Measurements from ENCODE around the gene DGKB.

DGKB gene

GRCh38 chr7:14739168-14739840 is 163.2 kb downstream of the DGKB start:
- TF ChIP-seq ZBTB7A (IDR thresholded peaks at IDR 0.05; ENCODE audit: low read depth) (no peak), EGR1 (IDR thresholded peaks at IDR 0.05) (no peak), TCF12 (IDR thresholded peaks at IDR 0.05; ENCODE audit: low read depth) (no peak), TEAD4 (IDR thresholded peaks at IDR 0.05) (no peak), EP300 (IDR thresholded peaks at IDR 0.05; ENCODE audit: borderline replicate concordance) (no peak)

GRCh38 chr7:14738086-14738485 is 164.5 kb downstream of the DGKB start:
- TF ChIP-seq CREB1 (IDR thresholded peaks at IDR 0.05; ENCODE audit: low read depth) (no peak), TEAD4 (IDR thresholded peaks at IDR 0.05) (no peak), YY1 (IDR thresholded peaks at IDR 0.05; ENCODE audit: low read depth) (no peak), TAF1 (IDR thresholded peaks at IDR 0.05; ENCODE audit: low read depth) (no peak), EP300 (IDR thresholded peaks at IDR 0.05; ENCODE audit: borderline replicate concordance) (no peak), EGR1 (IDR thresholded peaks at IDR 0.05) (no peak), NFIC (IDR thresholded peaks at IDR 0.05) (no peak), FOXM1 (IDR thresholded peaks at IDR 0.05; ENCODE audit: borderline replicate concordance, low read depth) (no peak), MAX (IDR thresholded peaks at IDR 0.05) (no peak), TCF12 (IDR thresholded peaks at IDR 0.05; ENCODE audit: low read depth) (no peak), CEBPB (IDR thresholded peaks at IDR 0.05) (no peak), ZBTB7A (IDR thresholded peaks at IDR 0.05; ENCODE audit: low read depth) (no peak), RAD21 (IDR thresholded peaks at IDR 0.05; ENCODE audit: low read depth) (no peak)
- TF ChIP-seq, protein P1, sequence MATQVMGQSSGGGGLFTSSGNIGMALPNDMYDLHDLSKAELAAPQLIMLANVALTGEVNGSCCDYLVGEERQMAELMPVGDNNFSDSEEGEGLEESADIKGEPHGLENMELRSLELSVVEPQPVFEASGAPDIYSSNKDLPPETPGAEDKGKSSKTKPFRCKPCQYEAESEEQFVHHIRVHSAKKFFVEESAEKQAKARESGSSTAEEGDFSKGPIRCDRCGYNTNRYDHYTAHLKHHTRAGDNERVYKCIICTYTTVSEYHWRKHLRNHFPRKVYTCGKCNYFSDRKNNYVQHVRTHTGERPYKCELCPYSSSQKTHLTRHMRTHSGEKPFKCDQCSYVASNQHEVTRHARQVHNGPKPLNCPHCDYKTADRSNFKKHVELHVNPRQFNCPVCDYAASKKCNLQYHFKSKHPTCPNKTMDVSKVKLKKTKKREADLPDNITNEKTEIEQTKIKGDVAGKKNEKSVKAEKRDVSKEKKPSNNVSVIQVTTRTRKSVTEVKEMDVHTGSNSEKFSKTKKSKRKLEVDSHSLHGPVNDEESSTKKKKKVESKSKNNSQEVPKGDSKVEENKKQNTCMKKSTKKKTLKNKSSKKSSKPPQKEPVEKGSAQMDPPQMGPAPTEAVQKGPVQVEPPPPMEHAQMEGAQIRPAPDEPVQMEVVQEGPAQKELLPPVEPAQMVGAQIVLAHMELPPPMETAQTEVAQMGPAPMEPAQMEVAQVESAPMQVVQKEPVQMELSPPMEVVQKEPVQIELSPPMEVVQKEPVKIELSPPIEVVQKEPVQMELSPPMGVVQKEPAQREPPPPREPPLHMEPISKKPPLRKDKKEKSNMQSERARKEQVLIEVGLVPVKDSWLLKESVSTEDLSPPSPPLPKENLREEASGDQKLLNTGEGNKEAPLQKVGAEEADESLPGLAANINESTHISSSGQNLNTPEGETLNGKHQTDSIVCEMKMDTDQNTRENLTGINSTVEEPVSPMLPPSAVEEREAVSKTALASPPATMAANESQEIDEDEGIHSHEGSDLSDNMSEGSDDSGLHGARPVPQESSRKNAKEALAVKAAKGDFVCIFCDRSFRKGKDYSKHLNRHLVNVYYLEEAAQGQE (IDR thresholded peaks at IDR 0.05; ENCODE audit: low read depth), result no peak
- TF ChIP-seq, protein P2, sequence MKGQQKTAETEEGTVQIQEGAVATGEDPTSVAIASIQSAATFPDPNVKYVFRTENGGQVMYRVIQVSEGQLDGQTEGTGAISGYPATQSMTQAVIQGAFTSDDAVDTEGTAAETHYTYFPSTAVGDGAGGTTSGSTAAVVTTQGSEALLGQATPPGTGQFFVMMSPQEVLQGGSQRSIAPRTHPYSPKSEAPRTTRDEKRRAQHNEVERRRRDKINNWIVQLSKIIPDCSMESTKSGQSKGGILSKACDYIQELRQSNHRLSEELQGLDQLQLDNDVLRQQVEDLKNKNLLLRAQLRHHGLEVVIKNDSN (IDR thresholded peaks at IDR 0.05), result no peak

- TF ChIP-seq EGR1 (IDR thresholded peaks at IDR 0.05) (no peak), RAD21 (IDR thresholded peaks at IDR 0.05; ENCODE audit: low read depth) (no peak), ZBTB7A (IDR thresholded peaks at IDR 0.05; ENCODE audit: low read depth) (no peak), TCF12 (IDR thresholded peaks at IDR 0.05; ENCODE audit: low read depth) (no peak), TEAD4 (IDR thresholded peaks at IDR 0.05) (no peak), CEBPB (IDR thresholded peaks at IDR 0.05) (no peak), EP300 (IDR thresholded peaks at IDR 0.05; ENCODE audit: borderline replicate concordance) (no peak), FOXM1 (IDR thresholded peaks at IDR 0.05; ENCODE audit: borderline replicate concordance, low read depth) (no peak), MAX (IDR thresholded peaks at IDR 0.05) (no peak)
- TF ChIP-seq, protein P2 (IDR thresholded peaks at IDR 0.05), result no peak
Measured at GRCh38 chr7:14734839-14735321, 167.7 kb downstream of the DGKB start.

DNA sequence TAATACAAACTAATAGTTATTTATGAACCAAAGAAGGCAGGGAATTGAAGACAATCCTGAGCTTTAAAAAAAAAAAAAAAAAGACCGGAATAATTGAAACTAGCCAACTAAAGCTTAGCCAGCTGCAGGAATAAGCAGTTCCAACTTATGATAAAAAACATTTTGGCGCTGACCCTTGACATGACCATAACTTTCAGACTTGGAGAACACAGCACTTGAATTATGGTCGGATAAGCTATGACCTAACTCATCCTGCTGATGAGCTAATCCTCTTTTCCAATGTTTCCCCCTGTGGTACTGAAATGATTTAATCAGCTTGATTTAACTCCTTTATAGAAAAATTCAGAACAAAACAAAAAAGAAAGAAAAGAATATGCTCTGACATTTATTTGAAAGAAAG is 181.8 kb downstream of the DGKB start:
- no peak for TF ChIP-seq EGR1 (IDR thresholded peaks at IDR 0.05)
- TF ChIP-seq TAF1 (IDR thresholded peaks at IDR 0.05; ENCODE audit: low read depth), result no peak
- TF ChIP-seq MAX (IDR thresholded peaks at IDR 0.05), result no peak
- no peak for TF ChIP-seq CEBPB (IDR thresholded peaks at IDR 0.05)
- TF ChIP-seq TEAD4 (IDR thresholded peaks at IDR 0.05), result no peak
- TF ChIP-seq, protein P1 (IDR thresholded peaks at IDR 0.05; ENCODE audit: low read depth), result no peak
- TF ChIP-seq ZBTB7A (IDR thresholded peaks at IDR 0.05; ENCODE audit: low read depth), result no peak
- TF ChIP-seq EP300 (IDR thresholded peaks at IDR 0.05; ENCODE audit: borderline replicate concordance), result no peak
- TF ChIP-seq YY1 (IDR thresholded peaks at IDR 0.05; ENCODE audit: low read depth), result no peak
- no peak for TF ChIP-seq CREB1 (IDR thresholded peaks at IDR 0.05; ENCODE audit: low read depth)
- no peak for TF ChIP-seq FOXM1 (IDR thresholded peaks at IDR 0.05; ENCODE audit: borderline replicate concordance, low read depth)
- no peak for TF ChIP-seq TCF12 (IDR thresholded peaks at IDR 0.05; ENCODE audit: low read depth)
- TF ChIP-seq RAD21 (IDR thresholded peaks at IDR 0.05; ENCODE audit: low read depth), result no peak
- TF ChIP-seq, protein P2 (IDR thresholded peaks at IDR 0.05), result no peak
- TF ChIP-seq NFIC (IDR thresholded peaks at IDR 0.05), result no peak

GRCh38 chr7:14717816-14718215 is 184.7 kb downstream of the DGKB start:
- TF ChIP-seq RAD21 (IDR thresholded peaks at IDR 0.05; ENCODE audit: low read depth) (peak; percentile 63), EGR1 (IDR thresholded peaks at IDR 0.05) (no peak)

Data from Ishikawa (cell line).